SHP77 (cell line): Measurements from ENCODE around the gene CAMSAP1.

ENCODE experiments used
- DNase-seq, 2 experiments: peaks; one replicate each; lab custom pipeline; 2025; lab: John Stamatoyannopoulos, UW

CAMSAP1 gene

DNA sequence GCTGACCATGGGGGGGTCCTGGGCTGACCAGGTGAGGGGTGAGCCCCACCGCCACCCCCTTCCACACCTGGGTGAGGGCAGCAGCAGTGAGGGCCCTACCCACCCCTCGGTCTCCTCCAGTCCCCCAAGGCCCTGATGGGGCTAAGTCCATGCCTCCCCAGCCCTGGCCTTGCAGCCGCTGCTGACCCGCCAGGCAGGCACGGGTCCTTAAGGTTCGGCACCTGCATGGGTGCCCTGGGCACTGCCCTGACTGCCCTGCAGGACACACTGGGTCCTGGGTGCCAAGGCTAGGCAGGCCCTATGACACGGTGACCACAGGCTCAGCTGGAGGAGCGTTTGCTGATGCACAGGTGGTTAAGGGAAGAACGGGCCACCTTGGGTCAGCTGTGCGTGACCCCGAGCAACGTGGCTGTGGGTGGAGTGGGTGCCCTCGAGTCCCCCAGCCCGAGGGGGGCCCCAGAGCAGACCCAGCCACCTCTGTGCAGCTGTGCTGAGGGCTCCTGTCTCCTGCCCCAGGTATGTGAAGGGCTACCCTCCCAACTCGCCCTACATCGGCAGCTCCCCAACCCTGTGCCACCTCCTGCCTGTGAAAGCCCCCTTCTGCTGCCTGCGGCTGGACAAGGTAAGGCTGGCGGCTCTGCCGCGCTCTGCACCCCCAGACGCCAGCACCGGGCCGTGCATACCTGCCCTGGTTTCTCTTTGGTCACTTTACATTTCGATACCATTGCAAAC is 132.4 kb downstream of the CAMSAP1 start:
- no peak for DNase-seq

DNA sequence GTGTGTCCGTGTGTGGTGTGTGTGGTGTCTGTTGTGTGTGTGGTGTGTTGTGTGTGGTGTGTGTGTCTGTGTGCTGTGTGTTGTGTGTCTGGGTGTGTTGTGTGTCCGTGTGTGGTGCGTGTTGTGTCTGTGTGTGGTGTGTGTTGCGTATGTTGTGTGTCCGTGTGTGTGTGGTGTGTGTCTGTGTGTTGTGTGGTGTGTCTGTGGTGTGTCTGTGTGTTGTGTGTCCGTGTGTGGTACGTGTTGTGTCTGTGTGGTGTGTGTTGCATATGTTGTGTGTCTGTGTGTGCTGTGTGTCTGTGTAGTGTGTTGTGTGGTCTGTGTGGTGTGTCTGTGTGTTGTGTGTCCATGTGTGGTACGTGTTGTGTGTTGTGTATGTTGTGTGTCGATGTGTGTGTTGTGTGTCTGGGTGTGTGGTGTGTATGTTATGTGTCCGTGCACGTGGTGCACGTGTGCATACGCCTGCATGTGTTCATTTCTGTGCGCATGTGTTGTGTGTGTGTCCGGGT is 133.1 kb downstream of the CAMSAP1 start:
- no peak for DNase-seq

DNA sequence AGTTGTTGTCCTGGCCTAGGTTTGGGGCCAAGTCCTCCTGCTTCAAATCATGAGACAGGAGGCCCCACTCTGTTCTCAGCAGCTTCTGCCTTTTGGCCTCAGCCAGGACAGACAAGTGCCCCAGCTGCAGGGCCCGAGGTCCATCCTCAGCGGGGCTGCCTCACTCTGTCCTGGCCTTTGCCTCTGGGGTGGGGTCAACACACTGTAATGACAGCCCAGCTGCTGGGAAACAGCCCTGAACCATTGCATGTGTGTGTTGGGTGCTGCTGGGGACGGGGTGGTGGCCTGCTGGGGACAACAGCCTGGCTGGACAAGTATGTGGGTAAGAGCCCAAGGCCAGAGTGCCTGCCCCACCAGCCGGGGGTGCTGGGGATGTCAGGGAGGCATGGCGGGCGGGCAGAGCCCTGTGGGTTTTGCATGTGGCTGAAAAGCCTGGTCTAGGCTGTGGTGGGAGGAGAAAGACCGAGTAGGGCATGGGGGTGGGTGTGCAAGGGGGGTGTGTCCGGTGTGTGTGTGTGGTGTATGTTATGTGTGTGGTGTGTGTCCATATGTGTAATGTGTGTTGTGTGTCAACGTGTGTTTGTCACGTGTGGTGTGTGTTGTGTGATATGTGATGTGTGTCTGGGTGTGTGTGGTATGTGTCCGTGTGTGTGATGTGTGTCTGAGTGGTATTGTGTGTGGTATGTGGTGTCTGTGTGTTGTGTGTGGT is 133.7 kb downstream of the CAMSAP1 start:
- DNase-seq = no peak

DNA sequence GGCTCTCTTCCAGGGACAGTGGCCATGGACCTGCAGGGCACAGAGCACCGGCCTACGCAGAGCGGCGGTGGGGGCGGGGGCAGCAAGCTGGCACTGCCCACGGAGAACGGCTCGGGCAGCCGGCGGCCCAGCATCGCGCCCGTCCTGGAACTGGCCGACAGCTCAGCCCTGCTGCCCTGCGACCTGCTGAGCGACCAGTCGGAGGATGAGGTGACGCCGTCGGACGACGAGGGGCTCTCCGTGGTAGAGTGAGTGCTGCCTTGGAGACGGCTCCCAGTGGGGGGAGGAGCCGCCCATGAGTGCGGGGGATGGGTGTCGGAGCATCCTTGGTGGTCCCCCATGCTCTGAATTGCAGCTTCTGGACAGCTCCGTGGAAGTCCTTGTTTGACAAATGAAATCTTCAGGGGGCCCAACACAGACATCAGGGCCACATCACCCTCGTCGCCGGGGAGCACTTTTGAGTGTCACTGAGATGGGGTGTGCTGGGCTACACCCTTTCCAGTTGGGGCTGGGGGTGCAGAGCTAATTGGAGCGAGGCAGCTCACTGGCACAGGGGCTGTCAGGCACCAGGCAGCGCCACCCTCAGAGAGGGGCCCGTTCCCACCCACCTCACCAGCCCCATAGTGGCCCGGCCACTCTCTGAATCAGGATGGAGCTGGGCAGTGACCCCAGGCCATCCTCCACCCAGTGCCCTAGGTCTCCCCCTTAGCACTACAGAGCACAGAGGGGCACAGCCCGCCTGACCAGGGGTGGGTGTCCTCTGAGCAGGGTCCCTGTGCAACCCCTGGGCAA is 134.4 kb downstream of the CAMSAP1 start:
- no peak for DNase-seq

DNA sequence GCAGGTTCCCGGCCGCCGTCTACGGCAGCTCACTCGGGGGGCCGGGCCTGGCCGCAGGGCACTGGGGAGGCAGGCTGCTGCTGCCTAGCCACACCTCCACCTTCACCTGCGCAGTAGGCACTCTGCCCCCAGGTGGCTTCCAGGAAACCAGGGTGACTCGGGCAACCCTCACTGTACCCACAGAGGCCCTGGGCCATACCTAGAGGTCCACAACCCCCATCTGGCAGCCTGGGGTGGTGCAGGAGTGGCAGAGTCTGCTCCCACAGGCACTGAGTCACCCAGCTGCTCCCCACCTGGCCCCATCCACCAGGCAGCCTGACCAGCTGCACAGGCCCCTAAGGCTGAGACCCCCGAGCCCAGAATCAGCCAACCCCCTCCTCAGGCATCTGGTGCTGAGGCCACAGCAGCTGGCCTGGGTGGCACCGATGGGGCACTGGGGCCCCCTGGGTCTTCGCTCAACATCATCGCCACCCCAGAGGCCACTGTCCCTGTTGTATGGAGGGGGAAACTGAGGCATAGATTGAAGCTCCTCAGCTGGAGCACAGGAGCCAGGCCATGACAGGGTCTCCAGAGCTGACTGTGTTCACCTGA is 135.2 kb downstream of the CAMSAP1 start:
- no peak for DNase-seq

DNA sequence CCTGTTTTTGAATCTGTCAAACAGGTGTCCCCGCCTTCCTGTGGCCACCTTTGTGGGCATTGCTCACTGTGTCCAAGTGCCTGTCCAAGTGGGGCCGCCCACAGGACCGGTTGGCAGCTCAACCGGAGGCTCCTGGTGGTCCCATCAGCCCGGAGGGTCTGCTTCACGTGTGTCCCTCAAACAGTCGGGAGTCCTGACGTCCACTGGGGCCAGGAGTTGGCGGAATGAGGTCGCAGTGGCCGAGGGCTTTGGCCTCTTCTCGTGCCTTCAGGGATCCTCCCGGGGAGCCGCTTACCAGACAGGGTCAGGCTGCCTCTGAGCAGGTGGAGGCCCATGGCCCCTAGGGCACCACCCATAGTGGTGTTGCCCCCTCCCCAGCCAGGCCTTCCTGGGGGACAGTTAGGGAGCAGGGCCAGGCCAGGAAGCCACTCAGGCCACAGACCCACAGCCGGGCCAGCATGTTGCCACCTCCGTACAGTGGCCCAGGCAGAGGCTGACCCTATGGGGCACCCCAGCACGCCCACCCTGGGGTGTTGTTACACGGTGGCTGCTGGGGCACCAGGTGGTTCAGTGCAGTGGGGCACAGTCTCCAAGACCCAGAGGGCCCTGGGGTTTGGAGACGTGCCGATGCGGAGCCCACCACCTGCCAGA is 135.8 kb downstream of the CAMSAP1 start:
- DNase-seq = no peak

DNA sequence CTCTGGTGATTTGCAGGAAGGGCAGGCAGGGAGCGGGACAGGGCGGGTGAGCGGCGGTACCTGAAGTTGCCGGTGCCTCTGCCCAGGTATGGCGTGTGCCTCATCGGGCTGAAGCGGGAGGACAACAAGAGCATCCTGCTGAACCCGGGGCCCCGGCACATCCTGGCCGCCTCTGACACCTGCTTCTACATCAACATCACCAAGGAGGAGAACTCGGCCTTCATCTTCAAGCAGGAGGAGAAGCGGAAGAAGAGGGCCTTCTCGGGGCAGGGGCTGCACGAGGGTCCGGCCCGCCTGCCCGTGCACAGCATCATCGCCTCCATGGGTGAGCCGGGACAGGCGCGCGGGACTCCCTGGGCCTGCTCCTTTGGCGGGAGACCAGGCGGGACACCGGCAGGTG is 136.6 kb downstream of the CAMSAP1 start:
- DNase-seq = no peak

DNA sequence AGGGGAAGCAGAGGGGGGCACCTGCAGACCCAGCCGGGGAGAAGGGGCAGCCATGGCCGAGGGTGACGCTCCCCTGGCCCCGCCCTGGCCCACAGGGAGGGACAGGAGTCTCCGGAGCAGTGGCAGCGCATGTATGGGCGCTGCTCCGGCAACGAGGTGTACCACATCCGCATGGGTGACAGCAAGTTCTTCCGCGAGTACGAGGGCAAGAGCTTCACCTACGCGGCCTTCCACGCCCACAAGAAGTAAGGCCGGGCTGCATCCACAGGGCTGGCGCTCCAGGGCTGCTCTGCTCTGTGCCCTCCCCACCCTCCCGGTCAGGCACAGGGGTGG is 137.2 kb downstream of the CAMSAP1 start:
- DNase-seq = no peak

DNA sequence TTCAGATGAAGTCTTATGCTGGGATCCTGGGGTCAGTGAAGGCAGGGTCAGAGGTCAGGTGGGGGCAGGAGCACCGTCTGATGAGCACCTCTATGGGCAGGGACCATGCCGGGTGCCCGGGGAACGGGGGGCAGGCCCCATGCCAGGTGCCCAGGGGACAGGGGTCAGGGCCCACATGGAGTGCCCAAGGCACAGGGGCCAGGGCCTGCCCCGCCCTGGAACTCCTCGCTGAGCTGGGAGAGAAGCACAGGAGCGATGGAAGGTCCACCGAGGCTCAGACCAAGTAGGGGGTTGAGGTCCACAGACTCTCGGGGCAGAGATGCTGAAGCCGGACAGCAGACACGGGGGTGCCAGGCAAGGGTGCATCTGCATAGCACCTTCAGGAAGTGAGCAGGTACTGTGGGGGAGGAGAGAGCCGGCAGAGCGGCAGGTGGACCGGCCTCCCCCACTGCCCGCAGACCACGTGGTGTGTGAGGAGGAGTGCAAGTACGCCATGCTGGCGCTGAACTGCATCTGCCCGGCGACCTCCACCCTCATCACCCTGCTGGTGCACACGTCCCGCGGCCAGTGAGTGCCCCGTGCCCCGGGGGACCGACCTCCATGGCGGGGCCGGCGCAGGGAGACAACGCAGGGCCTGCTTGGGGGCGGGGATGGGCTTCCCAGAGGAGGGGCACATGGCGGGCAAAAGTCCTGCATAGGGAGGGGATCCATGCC is 137.7 kb downstream of the CAMSAP1 start:
- DNase-seq = no peak

DNA sequence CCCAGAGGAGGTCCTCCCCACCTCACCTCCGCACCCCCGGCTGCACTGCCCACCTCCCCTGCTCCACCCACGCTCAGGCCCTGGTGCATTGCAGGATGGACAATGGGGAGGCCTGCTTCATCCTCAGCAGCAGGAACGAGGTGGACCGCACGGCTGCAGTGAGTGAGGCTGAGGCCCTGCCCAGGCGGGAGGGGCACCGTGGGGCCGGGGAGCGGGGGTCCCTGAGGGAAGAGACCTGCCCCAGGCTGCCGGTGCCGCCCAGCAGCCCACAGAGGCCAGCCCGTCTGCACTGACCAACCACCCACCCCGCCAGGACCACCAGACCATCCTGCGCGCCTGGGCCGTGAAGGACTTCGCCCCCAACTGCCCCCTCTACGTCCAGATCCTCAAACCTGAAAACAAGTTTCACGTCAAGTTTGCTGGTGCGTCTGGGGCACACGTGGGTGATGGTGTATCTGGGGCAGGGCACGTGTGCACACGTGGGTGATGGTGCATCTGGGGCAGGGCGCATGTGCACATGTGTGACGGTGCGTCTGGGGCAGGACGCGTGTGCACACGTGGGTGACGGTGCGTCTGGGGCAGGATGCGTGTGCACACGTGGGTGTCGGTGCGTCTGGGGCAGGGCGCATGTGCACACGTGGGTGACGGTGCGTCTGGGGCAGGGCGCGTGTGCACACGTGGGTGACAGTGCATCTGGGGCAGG is 138.7 kb downstream of the CAMSAP1 start:
- no peak for DNase-seq

DNA sequence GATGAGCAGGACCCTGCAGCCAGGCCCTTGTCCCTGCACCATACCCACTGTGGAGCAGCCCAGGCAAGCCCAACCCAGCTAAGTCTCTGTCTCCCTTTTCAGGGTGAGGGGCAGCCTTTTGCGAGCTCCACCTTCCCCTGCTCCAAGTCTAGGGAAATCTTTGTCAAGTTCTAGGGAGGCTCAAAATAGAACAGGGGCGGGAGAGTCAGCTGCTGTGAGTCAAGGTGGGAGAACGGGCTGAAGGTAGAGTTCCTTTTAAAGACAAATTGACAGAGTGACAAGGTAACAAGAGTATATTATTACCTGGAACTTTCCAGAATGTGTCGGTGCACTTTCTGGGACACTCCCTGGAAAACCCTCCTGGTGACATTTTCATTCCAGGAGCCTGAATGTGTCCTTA is 140.6 kb downstream of the CAMSAP1 start:
- DNase-seq = no peak

DNA sequence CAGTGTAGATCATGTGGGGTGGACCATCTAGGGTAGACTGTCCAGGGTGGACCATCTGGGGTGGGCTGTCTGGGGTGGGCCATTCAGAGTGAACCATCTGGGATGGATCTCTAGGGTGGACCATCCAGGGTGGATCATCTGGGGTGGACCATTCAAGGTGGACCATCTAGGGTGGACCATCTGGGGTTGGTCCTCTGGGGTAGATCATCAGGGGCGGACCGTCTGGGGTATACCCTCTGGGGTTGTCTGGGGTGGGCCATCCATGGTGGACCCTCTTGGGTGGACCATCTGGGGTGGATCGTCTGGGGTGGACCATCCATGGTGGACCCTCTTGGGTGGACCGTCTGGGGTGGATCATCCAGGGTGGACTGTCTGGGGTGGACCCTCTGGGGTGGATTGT is 141.1 kb downstream of the CAMSAP1 start:
- DNase-seq = no peak

DNA sequence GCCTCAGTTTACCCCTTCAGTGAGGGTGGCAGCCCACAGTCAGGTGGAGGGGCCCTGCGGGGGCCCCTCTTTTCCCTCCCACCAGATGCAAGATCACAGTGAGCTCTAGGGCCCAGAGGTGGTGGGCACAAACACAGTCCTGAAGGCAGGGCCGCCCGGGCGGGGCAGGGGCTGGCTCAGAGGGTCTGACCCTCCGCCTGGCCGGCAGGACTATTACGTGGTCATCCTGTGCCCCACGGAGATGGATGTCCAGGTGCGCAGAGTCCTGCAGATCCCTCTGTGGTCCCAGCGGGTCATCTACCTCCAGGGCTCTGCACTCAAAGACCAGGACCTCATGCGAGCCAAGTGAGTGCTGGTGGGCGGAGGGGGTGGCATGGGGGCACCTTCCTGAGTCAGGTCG is 141.9 kb downstream of the CAMSAP1 start:
- DNase-seq = no peak

DNA sequence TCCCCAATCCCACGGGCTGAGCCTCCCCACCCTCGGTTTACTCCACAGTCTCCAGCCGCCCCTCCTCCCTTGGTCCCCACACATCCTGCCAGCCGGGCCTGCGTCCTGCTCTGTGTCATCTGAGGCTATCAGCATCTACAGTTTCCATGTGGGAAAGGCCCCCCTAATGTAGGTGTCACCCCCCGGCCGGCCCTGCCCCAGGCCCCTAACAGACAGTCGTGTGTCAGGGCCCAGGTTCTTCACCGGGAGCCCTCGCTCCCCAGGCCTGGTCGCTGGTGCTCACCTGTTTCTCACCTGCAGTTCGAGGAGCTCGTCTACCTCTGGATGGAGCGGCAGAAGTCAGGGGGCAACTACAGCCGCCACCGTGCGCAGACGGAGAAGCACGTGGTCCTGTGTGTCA is 142.6 kb downstream of the CAMSAP1 start:
- no peak for DNase-seq

DNA sequence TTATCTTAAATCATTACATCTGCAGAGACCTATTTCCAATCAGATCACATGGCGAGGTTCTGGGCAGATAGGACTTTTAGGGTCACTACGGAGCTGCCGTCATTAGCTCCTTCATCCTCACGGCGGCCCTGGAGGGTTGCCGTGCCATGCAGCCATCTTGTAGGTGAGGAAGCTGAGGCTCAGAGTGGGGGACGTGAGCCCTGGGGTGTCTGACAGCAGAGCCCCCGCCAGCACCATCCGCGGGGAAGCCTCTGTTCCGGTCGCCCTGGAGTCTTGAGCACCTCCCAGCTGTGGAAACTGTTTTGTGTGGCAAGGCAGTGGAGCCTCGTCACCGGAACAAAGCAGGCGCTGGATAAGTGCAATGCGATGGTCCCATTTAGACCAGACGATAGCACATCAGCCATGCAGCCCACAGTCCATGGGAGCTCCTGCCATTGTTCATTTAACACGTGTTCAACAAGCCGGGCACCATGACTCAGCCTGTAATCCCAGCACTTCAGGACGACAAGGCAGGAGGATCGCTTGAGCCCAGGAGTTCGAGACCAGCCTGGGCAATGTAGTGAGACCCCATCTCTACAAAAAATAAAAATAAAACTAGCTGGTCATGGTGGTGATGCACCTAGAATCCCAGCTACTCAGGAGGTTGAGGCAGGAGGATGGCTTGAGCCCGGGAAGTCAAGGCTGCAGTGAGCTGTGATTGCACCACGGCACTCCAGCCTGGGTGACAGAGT is 143.5 kb downstream of the CAMSAP1 start:
- DNase-seq = no peak

DNA sequence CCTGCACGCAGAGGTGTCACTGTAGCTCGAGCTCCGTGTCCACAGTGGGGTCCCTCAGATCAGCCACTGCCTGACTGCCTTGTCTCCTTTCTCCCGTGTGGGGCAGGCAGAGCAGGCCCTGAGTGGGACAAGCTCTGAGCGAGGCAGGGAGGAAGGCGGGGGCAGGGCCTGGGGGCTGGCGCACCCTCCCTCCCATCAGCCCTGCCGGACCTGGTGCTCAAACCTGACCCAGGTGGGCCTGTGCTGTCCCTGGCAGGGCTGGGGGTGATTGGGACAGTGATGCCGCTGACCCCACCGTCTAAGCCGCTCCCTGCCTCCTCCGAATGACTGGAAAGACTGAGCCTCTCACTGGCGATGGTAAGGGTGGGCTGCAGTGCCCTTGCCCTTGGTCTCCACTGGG is 144.4 kb downstream of the CAMSAP1 start:
- no peak for DNase-seq

DNA sequence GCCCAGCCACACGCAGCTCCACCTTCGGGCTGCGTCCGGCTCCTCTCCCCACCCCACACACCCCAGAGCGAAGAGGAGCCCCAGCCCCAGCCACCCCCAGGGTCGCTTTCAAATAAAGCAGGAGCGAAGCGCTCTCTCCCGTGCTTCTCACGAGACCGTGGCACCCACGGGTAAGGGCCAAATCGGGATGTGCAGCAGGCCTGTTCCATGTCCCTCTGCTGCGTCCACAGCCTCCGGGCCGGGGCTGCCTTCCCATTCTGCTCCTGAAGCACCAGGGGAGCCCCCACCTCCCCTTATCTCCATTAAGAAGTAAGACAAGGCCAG is 145.5 kb downstream of the CAMSAP1 start:
- DNase-seq = no peak

DNA sequence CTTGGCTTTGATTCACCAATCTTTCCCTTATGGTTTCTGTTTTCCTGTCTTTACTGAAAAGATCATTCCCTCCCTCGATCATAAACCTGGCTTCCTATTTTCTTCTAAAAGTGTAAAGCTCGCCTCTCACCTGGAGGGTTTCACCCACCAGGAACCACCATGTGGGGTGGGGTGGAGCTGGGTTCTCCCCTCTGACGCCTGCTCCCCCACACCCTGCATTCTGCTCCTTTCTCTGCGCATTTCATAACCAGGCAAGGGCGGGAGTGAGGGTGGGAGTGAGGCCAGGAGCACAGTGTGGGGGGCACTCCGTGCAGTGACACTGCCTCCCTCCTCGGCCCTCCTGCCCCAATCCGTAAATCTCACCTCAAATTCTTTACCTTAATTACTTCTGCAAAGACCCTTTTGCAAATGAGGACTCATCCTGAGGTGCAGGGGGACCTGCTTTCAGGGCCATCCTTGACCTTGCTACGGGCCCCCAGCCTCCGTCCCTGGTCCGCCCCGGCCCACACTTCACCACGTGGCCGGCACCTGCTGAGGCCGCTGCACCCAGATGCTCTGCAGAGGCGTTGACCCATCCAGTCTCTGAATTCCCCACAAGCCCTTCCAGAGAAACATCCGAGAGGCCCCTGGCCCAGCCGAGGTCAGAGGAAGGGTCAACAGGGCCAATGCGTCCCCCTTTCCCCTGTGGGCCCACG is 146.0 kb downstream of the CAMSAP1 start:
- DNase-seq = no peak

DNA sequence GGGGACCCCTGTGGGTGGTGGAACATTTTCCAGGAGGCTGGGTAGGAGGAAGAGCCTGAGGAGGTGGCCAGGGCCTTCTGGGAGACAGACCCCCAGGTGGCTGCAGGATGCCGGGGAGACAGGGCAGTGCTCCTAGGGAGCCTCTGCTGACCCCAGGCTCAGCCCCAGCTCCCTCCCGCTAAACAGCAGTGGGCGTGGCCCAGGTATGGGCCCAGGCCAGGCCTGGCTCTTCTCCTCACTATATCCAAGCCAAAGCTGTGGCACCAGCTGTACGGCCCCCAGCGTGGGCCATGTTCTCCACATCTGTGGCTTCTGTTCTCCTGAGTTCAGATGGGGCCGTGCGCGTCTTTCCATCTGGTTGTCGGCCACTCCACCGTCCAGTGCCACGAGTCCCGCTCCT is 146.9 kb downstream of the CAMSAP1 start:
- no peak for DNase-seq
